ENCODE data around the gene RARRES2. TPM values are rescaled to one million over a fixed set of nuclear protein-coding genes. Genes with fewer than 3 reads are reported as not detected.
"Not testable (repeated sequence)": the region's sequence is repeated elsewhere in the genome, so short reads cannot be mapped to it uniquely, and the experiment has no call there.

Gene RARRES2
- total RNA-seq, 2 donors from 2014 or later = 86.7 to 122 TPM

DNA sequence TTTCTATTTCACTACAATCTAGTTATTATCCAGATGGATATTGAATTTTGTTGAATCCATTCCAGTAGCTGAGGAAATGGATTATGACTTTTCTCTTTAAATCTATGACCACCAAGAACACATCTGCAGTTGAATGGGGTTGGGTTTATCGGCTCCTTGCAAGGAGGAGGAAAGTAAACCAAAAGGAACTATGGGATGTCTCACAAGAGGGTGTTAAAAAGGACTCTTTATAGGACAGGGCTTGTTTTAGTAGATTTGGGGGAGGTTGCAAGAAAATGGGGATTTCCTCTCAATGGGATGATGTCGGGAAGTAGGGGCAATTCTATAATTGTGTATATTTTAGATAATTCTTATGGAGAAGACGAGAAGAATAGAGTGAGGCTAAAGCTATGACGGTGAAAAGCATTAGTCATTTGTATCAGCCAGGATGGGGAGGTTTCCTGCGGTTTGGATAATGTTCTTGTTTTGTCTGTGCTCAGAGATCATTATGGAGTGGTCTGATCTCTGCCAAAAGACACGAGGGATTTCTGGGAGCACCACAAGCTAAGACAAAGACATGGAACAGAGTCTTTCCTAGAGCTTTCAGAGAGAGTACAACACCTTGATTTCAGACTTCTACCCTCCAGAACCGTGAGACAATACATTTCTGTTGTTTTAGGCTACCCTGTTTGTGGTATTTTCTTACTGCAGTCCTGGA, 23.5 kb downstream of the RARRES2 start:
- intact Hi-C loops (cut with DNase I) = no loop called here
- TF ChIP-seq, protein P1, sequence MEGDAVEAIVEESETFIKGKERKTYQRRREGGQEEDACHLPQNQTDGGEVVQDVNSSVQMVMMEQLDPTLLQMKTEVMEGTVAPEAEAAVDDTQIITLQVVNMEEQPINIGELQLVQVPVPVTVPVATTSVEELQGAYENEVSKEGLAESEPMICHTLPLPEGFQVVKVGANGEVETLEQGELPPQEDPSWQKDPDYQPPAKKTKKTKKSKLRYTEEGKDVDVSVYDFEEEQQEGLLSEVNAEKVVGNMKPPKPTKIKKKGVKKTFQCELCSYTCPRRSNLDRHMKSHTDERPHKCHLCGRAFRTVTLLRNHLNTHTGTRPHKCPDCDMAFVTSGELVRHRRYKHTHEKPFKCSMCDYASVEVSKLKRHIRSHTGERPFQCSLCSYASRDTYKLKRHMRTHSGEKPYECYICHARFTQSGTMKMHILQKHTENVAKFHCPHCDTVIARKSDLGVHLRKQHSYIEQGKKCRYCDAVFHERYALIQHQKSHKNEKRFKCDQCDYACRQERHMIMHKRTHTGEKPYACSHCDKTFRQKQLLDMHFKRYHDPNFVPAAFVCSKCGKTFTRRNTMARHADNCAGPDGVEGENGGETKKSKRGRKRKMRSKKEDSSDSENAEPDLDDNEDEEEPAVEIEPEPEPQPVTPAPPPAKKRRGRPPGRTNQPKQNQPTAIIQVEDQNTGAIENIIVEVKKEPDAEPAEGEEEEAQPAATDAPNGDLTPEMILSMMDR (IDR thresholded peaks at IDR 0.05) = no peak
- Histone ChIP-seq H3K4me1 (no peaks in the 10 kb centered on the region), H3K4me3 (no peak overlapping the region), H3K27ac (no peak overlapping the region), H3K27me3 (no peaks in the 10 kb centered on the region), H3K36me3 (no peaks in the 10 kb centered on the region), H3K9me3 (no peaks in the 10 kb centered on the region), H3K9ac (ENCODE audit: low read depth in 2 of 2, low read length in 2 of 2) (no peak overlapping the region)
- no peak for DNase-seq

DNA sequence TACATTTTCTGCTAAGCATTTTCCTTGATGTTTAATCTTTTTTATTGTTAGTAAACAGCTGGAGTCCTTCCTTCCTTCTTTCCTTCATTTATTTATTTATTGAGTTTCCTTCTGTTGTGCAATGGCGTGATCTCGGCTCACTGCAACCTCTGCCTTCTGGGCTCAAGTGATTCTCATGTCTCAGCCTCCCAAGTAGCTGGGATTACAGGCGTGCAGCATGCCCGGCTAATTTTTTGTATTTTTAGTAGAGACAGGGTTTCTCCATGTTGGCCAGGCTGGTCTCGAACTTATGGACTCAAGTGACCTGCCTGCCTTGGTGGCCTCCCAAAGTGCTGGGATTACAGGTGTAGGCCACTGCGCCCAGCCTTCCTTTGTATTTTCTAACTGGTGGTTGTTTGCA, 24.4 kb downstream of the RARRES2 start:
- H3K36me3 ChIP-seq; intact Hi-C loops (cut with DNase I); H3K9ac ChIP-seq (ENCODE audit: low read depth in 2 of 2, low read length in 2 of 2); H3K4me1 ChIP-seq; H3K9me3 ChIP-seq; H3K27ac ChIP-seq; H3K4me3 ChIP-seq; DNase-seq; H3K27me3 ChIP-seq: not testable (repeated sequence)

DNA sequence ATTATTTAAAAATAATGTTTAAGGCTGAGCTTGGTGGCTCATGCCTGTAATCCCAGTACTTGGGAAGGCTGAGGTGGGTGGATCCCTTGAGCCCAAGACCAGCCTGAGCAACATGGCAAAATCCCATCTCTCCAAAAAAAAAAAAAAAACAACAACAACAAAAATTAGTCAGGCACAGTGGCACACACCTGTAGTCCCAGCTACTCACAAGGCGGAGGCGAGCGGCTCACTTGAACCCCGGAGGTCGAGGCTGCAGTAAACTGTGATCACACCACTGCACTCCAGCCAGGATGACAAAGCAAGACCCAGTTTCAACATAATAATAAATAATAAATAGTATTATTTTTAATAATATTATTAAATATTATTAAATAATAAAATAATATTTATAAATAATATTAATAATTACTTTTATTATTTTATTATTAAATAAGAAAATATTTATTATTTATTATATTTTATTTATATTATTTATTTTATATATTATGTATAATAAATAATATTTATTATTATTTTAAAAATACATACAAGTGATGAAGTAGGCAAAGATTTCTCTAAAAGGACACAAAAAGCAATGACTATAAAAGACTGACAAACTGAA, 26.7 kb downstream of the RARRES2 start:
- Histone ChIP-seq H3K4me1 (no peaks in the 10 kb centered on the region), H3K27me3 (no peaks in the 10 kb centered on the region), H3K9me3 (no peaks in the 10 kb centered on the region), H3K27ac (no peak overlapping the region), H3K36me3 (no peaks in the 10 kb centered on the region), H3K4me3 (no peak overlapping the region), H3K9ac (ENCODE audit: low read depth in 2 of 2, low read length in 2 of 2) (no peak overlapping the region)
- intact Hi-C loops (cut with DNase I) = no loop called here
- TF ChIP-seq, protein P1 (IDR thresholded peaks at IDR 0.05) = no peak
- no peak for DNase-seq

DNA sequence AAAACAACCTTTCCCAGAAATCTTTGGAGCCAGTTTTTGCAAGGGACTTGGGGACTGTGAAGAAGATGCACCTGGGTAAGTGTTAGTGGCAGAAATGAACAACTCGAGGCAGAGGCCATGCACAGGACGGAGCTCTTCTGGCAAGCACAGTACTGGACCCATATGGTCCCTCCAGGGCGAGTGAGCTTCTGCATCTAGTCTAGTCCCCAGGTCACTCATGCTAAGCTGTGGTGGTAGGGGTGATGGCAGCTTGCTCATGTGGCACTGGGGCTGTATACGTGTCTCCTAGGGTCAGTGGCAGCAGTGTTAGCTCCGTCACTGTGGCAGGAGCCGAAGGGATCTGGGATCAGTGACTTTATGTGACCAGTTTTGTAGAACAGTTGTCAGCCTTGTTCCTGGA, 27.6 kb downstream of the RARRES2 start:
- no peak overlapping the region for H3K27ac ChIP-seq
- no peaks in the 10 kb centered on the region for H3K9me3 ChIP-seq
- no peak overlapping the region for H3K4me3 ChIP-seq
- no peaks in the 10 kb centered on the region for H3K27me3 ChIP-seq
- H3K9ac ChIP-seq (ENCODE audit: low read depth in 2 of 2, low read length in 2 of 2) = no peak overlapping the region
- intact Hi-C loops (cut with DNase I) = no loop called here
- H3K4me1 ChIP-seq = no peaks in the 10 kb centered on the region
- H3K36me3 ChIP-seq = no peaks in the 10 kb centered on the region
- DNase-seq = no peak
- TF ChIP-seq, protein P1 (IDR thresholded peaks at IDR 0.05) = no peak

DNA sequence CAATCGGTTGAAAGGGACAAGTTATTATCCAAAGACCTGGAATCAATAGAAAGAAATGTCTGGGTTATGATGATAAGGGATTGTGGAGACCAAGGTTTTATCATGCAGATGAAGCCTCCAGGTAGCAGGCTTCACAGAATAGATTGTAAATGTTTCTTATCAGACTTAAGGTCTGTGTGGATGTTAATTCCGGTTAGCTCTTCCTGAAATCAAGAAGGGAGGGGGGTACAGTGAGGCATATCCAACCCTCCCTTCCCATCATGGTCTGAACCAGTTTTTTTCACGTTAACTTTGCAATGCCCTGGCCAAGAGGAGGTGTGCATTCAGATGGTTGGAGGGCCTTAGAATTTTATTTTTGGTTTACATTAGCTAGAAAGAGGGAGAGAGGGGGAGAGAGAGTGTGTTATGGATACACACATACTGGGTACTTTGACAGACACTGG, 28.0 kb downstream of the RARRES2 start:
- DNase-seq = no peak
- no peak overlapping the region for H3K4me3 ChIP-seq
- no peaks in the 10 kb centered on the region for H3K9me3 ChIP-seq
- no peaks in the 10 kb centered on the region for H3K4me1 ChIP-seq
- H3K9ac ChIP-seq (ENCODE audit: low read depth in 2 of 2, low read length in 2 of 2) = no peak overlapping the region
- intact Hi-C loops (cut with DNase I) = no loop called here
- TF ChIP-seq, protein P1 (IDR thresholded peaks at IDR 0.05) = no peak
- H3K36me3 ChIP-seq = no peaks in the 10 kb centered on the region
- no peaks in the 10 kb centered on the region for H3K27me3 ChIP-seq
- no peak overlapping the region for H3K27ac ChIP-seq

DNA sequence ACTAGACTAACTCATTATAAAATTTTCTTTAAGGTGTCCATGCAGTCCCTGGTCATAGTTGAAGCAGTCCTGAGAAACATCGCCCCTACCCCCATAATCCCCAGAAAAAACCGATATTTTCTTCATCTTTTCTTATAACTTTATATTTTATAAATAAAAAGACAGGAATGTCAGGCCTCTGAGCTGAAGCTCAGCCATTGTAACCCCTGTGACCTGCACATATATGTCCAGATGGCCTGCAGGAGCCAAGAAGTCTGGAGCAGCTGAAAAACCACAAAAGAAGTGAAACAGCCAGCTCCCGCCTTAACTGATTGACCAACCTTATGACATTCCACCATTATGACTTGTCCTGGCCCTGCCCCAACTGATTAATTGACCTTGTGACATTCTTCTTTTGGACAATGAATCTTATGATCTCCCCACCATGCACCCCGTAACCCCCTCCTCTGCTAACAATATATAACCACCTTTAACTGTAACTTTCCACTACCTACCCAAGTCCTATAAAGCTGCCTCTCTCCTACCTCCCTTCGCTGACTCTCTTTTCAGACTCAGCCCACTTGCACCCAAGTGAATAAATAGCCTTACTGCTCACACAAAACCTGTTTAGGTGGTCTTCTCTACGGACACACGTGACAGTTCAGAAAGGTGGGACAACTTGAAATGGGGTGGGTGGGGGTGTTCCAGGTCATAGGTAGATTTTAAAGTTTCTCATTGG, 28.6 kb downstream of the RARRES2 start:
- not testable (repeated sequence) for H3K27ac ChIP-seq, H3K4me1 ChIP-seq, H3K27me3 ChIP-seq

More for the DNA sequence above, 28.6 kb downstream of the RARRES2 start:
- DNase-seq; H3K4me3 ChIP-seq; H3K9me3 ChIP-seq; H3K36me3 ChIP-seq; H3K9ac ChIP-seq (ENCODE audit: low read depth in 2 of 2, low read length in 2 of 2); intact Hi-C loops (cut with DNase I): not testable (repeated sequence)
